Memory B cell (primary cell): ENCODE results near the gene PLCE1.

ENCODE experiments used
- ATAC-seq: fragments of 150-1000 bp; cut with Tn5 transposase; 2 replicates; pipeline ENCODE4 v1.10.0; 2021; ENCODE audit warnings: low read depth, mild to moderate bottlenecking, moderate library complexity
- DNase-seq, 2 donors: peaks; one replicate each; pipeline ENCODE4 v3.0.0; 2022; ENCODE audit warnings: low spot score in 2 of 2
- H3K27ac Mint-ChIP-seq: one replicate; pipeline ENCODE4 v1.8.0; 2022; ENCODE audit warnings: mild to moderate bottlenecking, moderate library complexity, mixed read lengths
- H3K27me3 Mint-ChIP-seq: one replicate; pipeline ENCODE4 v1.8.0; 2022; ENCODE audit warnings: mixed read lengths
- H3K36me3 Mint-ChIP-seq: one replicate; pipeline ENCODE4 v1.8.0; 2022; ENCODE audit warnings: mild to moderate bottlenecking, mixed read lengths
- H3K4me1 Mint-ChIP-seq: one replicate; pipeline ENCODE4 v1.8.0; 2022; ENCODE audit warnings: mixed read lengths
- H3K4me3 Mint-ChIP-seq: one replicate; pipeline ENCODE4 v1.8.0; 2022; ENCODE audit warnings: mild to moderate bottlenecking, moderate library complexity, mixed read lengths
- H3K9me3 Mint-ChIP-seq: one replicate; pipeline ENCODE4 v1.8.0; 2022; ENCODE audit warnings: mixed read lengths

The PLCE1 gene

GRCh38 chr10:94023906-94024305, 30.2 kb downstream of the PLCE1 start:
- H3K27ac Mint-ChIP-seq = no peak overlapping the region
- no peaks in the 10 kb centered on the region for H3K4me1 Mint-ChIP-seq
- no peak for DNase-seq
- H3K27me3 Mint-ChIP-seq = peaks cover 4% of the 10 kb centered on the region
- peaks cover 7% of the 10 kb centered on the region for H3K9me3 Mint-ChIP-seq
- H3K4me3 Mint-ChIP-seq = no peak overlapping the region
- peaks cover 2% of the 10 kb centered on the region for H3K36me3 Mint-ChIP-seq
- ATAC-seq = no peak

- Mint-ChIP-seq H3K27me3 (peaks cover 4% of the 10 kb centered on the region), H3K4me3 (no peak overlapping the region), H3K4me1 (no peaks in the 10 kb centered on the region), H3K36me3 (peaks cover 2% of the 10 kb centered on the region), H3K27ac (no peak overlapping the region), H3K9me3 (peaks cover 9% of the 10 kb centered on the region)
- ATAC-seq (no peak), DNase-seq (no peak)
Measured at GRCh38 chr10:94024407-94024806, 30.7 kb downstream of the PLCE1 start.

- Mint-ChIP-seq H3K27me3 (peaks cover 4% of the 10 kb centered on the region), H3K4me1 (no peaks in the 10 kb centered on the region), H3K9me3 (peaks cover 14% of the 10 kb centered on the region), H3K36me3 (peaks cover 2% of the 10 kb centered on the region), H3K4me3 (no peak overlapping the region), H3K27ac (no peak overlapping the region)
- DNase-seq = no peak
- ATAC-seq = no peak
Measured at GRCh38 chr10:94025806-94026205, 32.1 kb downstream of the PLCE1 start.

GRCh38 chr10:94027197-94027596, 33.5 kb downstream of the PLCE1 start:
- DNase-seq = no peak
- ATAC-seq = no peak
- Mint-ChIP-seq H3K27me3 (peaks cover 4% of the 10 kb centered on the region), H3K4me3 (no peak overlapping the region), H3K36me3 (peaks cover 2% of the 10 kb centered on the region), H3K27ac (no peak overlapping the region), H3K4me1 (no peaks in the 10 kb centered on the region), H3K9me3 (peaks cover 23% of the 10 kb centered on the region)

GRCh38 chr10:94029955-94030354, 36.2 kb downstream of the PLCE1 start:
- H3K4me3 Mint-ChIP-seq = no peak overlapping the region
- peaks cover 4% of the 10 kb centered on the region for H3K27me3 Mint-ChIP-seq
- DNase-seq (no peak), ATAC-seq (no peak)
- H3K27ac Mint-ChIP-seq = no peak overlapping the region
- H3K4me1 Mint-ChIP-seq = no peaks in the 10 kb centered on the region
- H3K36me3 Mint-ChIP-seq = peaks cover 2% of the 10 kb centered on the region
- H3K9me3 Mint-ChIP-seq = peaks cover 28% of the 10 kb centered on the region

- Mint-ChIP-seq H3K4me1 (no peaks in the 10 kb centered on the region), H3K27ac (no peak overlapping the region), H3K4me3 (no peak overlapping the region), H3K27me3 (peaks cover 2% of the 10 kb centered on the region), H3K9me3 (peaks cover 11% of the 10 kb centered on the region), H3K36me3 (no peaks in the 10 kb centered on the region)
- no peak for DNase-seq
- ATAC-seq = no peak
Measured at GRCh38 chr10:94035982-94036765, 42.4 kb downstream of the PLCE1 start.

GRCh38 chr10:94036766-94037033, 43.0 kb downstream of the PLCE1 start:
- no peak for ATAC-seq
- peaks cover 8% of the 10 kb centered on the region for H3K9me3 Mint-ChIP-seq
- peaks cover 4% of the 10 kb centered on the region for H3K27me3 Mint-ChIP-seq
- no peak overlapping the region for H3K27ac Mint-ChIP-seq
- peaks cover 2% of the 10 kb centered on the region for H3K4me1 Mint-ChIP-seq
- H3K36me3 Mint-ChIP-seq = no peaks in the 10 kb centered on the region
- no peak for DNase-seq
- H3K4me3 Mint-ChIP-seq = no peak overlapping the region

GRCh38 chr10:94037286-94037685, 43.6 kb downstream of the PLCE1 start:
- H3K36me3 Mint-ChIP-seq = no peaks in the 10 kb centered on the region
- DNase-seq (no peak), ATAC-seq (no peak)
- H3K4me3 Mint-ChIP-seq = no peak overlapping the region
- H3K4me1 Mint-ChIP-seq = peaks cover 6% of the 10 kb centered on the region
- no peak overlapping the region for H3K27ac Mint-ChIP-seq
- H3K27me3 Mint-ChIP-seq = peaks cover 4% of the 10 kb centered on the region
- peaks cover 4% of the 10 kb centered on the region for H3K9me3 Mint-ChIP-seq

GRCh38 chr10:94038024-94038423, 44.3 kb downstream of the PLCE1 start:
- Mint-ChIP-seq H3K4me3 (no peak overlapping the region), H3K27me3 (peaks cover 4% of the 10 kb centered on the region), H3K36me3 (no peaks in the 10 kb centered on the region), H3K9me3 (peaks cover 4% of the 10 kb centered on the region), H3K4me1 (peaks cover 6% of the 10 kb centered on the region), H3K27ac (no peak overlapping the region)
- ATAC-seq (no peak), DNase-seq (no peak)

- H3K27ac Mint-ChIP-seq = no peak overlapping the region
- peaks cover 4% of the 10 kb centered on the region for H3K27me3 Mint-ChIP-seq
- peaks cover 6% of the 10 kb centered on the region for H3K4me1 Mint-ChIP-seq
- no peaks in the 10 kb centered on the region for H3K9me3 Mint-ChIP-seq
- no peak overlapping the region for H3K4me3 Mint-ChIP-seq
- no peaks in the 10 kb centered on the region for H3K36me3 Mint-ChIP-seq
- no peak for ATAC-seq
- no peak for DNase-seq
Measured at GRCh38 chr10:94041206-94041605, 47.5 kb downstream of the PLCE1 start.

- Mint-ChIP-seq H3K4me1 (peaks cover 6% of the 10 kb centered on the region), H3K27me3 (peaks cover 4% of the 10 kb centered on the region), H3K9me3 (no peaks in the 10 kb centered on the region), H3K36me3 (no peaks in the 10 kb centered on the region), H3K4me3 (no peak overlapping the region), H3K27ac (no peak overlapping the region)
- DNase-seq = no peak
- ATAC-seq = no peak
Measured at GRCh38 chr10:94042001-94042833, 48.5 kb downstream of the PLCE1 start.

- peaks cover 6% of the 10 kb centered on the region for H3K4me1 Mint-ChIP-seq
- no peaks in the 10 kb centered on the region for H3K9me3 Mint-ChIP-seq
- DNase-seq = no peak
- H3K27me3 Mint-ChIP-seq = peaks cover 5% of the 10 kb centered on the region
- no peak overlapping the region for H3K4me3 Mint-ChIP-seq
- H3K27ac Mint-ChIP-seq = no peak overlapping the region
- H3K36me3 Mint-ChIP-seq = no peaks in the 10 kb centered on the region
- no peak for ATAC-seq
Measured at GRCh38 chr10:94042834-94043175, 49.1 kb downstream of the PLCE1 start.
